Measurements from ENCODE around the gene IGLL5.

The IGLL5 gene

GRCh38 chr22:22917377-22917776 is 29.8 kb downstream of the IGLL5 start:
- no peak overlapping the region for H3K4me2 ChIP-seq (ENCODE audit: low read length)
- no peak overlapping the region for H3K18ac ChIP-seq (ENCODE audit: low read length)
- H3K9me3 ChIP-seq (ENCODE audit: insufficient read depth, low read depth, low read length): peaks cover 25% of the 10 kb centered on the region
- no peaks in the 10 kb centered on the region for H3K36me3 ChIP-seq (ENCODE audit: control insufficient read depth in 1 of 2, insufficient read depth in 2 of 2, low read length in 2 of 2)
- no peak overlapping the region for H4K8ac ChIP-seq (ENCODE audit: low read depth, low read length)
- H3K14ac ChIP-seq (ENCODE audit: low read length): no peak overlapping the region
- no peak overlapping the region for H4K91ac ChIP-seq (ENCODE audit: low read depth, low read length)
- no peak overlapping the region for H2BK120ac ChIP-seq (ENCODE audit: insufficient read depth, low read length, poor library complexity)
- no peak overlapping the region for H2BK5ac ChIP-seq (ENCODE audit: low read depth, low read length, poor library complexity)
- H4K12ac ChIP-seq (ENCODE audit: low read depth, low read length): no peak overlapping the region
- H3K4ac ChIP-seq (ENCODE audit: low read depth, low read length): no peak overlapping the region
- no peaks in the 10 kb centered on the region for H3K79me1 ChIP-seq (ENCODE audit: low read length)
- no peak overlapping the region for H2BK12ac ChIP-seq (ENCODE audit: low read length)
- no peak overlapping the region for H3K23ac ChIP-seq (ENCODE audit: low read length)
- no peak overlapping the region for H3K27ac ChIP-seq (ENCODE audit: low read depth, low read length)
- no peak for DNase-seq
- no peak overlapping the region for H3K4me3 ChIP-seq (ENCODE audit: low read depth, low read length)
- H2AK5ac ChIP-seq (ENCODE audit: low read length): no peak overlapping the region
- no peaks in the 10 kb centered on the region for H3K4me1 ChIP-seq (ENCODE audit: control insufficient read depth in 1 of 2, insufficient read depth in 2 of 2, low read length in 2 of 2)
- no peak overlapping the region for H3K9ac ChIP-seq (ENCODE audit: low read length)
- H3K79me2 ChIP-seq (ENCODE audit: control insufficient read depth, insufficient read depth, low read length, poor library complexity): no peaks in the 10 kb centered on the region
- no peak overlapping the region for H2AFZ ChIP-seq (ENCODE audit: insufficient read depth, low read length, poor library complexity)
- no peaks in the 10 kb centered on the region for H3K27me3 ChIP-seq (ENCODE audit: insufficient read depth, low read length)
- no CpG with 5 or more reads among the region's 4 CpGs for WGBS (ENCODE audit: extremely low coverage, insufficient coverage, insufficient read length)

DNA sequence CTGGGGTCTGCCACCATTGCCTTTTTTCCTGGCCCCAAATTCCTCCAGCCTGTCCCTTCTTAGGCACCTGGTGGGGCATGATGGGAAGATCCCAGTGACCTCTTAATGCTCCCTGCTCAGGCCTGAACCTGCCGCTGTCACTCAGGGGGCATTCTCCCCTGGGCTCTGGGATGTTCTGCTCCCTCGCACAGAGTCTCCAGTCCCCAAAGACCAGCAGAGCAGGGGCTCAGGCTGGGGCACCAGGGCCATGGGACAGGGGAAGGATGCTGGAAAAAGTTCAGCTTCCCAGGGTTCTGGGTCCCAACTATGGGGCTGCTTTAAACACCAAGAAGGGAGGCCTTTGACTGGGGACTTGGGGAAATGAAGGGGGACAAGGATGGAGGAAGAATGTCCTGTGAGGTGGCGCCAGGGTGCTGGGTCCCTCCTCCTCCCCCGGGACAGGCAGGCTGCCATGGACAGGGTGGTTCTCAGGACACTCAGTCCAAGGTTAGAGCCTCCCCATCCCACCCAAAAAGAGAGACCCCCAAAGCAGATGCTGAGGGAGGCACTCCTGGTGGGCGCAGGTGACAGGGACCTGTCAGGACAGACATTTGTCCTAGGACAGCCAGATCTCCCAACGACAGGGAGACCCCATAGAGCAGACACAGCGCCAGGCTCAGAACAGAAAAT is 30.8 kb downstream of the IGLL5 start:
- no peak for DNase-seq
- Histone ChIP-seq H3K4me2 (ENCODE audit: low read length) (no peak overlapping the region), H3K27me3 (ENCODE audit: insufficient read depth, low read length) (no peaks in the 10 kb centered on the region)

DNA sequence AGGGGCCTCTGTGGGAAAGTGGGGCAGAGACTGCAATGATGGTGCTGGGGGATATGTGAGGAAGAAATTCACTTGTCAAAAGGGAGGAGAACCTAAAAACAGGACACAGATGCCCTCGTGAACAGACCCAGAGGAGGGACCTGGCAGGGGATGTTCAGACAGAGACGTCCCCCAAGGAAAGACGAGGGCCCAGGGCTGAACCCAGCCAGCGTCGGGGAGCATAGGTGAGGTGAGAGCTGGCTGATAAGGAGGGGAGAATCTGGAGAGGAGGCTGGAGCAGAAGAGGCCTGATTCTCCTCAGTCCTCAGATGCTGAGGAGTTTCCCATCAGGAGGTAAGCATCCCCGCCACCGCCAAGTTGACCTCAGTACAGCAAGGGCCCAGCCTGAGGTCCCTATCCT is 31.4 kb downstream of the IGLL5 start:
- Histone ChIP-seq H2BK120ac (ENCODE audit: insufficient read depth, low read length, poor library complexity) (no peak overlapping the region), H4K91ac (ENCODE audit: low read depth, low read length) (no peak overlapping the region), H3K4ac (ENCODE audit: low read depth, low read length) (no peak overlapping the region), H3K4me2 (ENCODE audit: low read length) (no peak overlapping the region), H2AFZ (ENCODE audit: insufficient read depth, low read length, poor library complexity) (no peak overlapping the region), H2BK12ac (ENCODE audit: low read length) (no peak overlapping the region), H3K18ac (ENCODE audit: low read length) (no peak overlapping the region), H3K4me1 (ENCODE audit: control insufficient read depth in 1 of 2, insufficient read depth in 2 of 2, low read length in 2 of 2) (no peaks in the 10 kb centered on the region), H2AK5ac (ENCODE audit: low read length) (no peak overlapping the region), H3K9me3 (ENCODE audit: insufficient read depth, low read depth, low read length) (peaks cover 20% of the 10 kb centered on the region), H3K79me1 (ENCODE audit: low read length) (no peaks in the 10 kb centered on the region), H3K23ac (ENCODE audit: low read length) (no peak overlapping the region), H3K9ac (ENCODE audit: low read length) (no peak overlapping the region), H4K12ac (ENCODE audit: low read depth, low read length) (no peak overlapping the region), H3K27me3 (ENCODE audit: insufficient read depth, low read length) (no peaks in the 10 kb centered on the region), H2BK5ac (ENCODE audit: low read depth, low read length, poor library complexity) (no peak overlapping the region), H3K79me2 (ENCODE audit: control insufficient read depth, insufficient read depth, low read length, poor library complexity) (no peaks in the 10 kb centered on the region), H4K8ac (ENCODE audit: low read depth, low read length) (no peak overlapping the region), H3K14ac (ENCODE audit: low read length) (no peak overlapping the region), H3K4me3 (ENCODE audit: low read depth, low read length) (no peak overlapping the region), H3K36me3 (ENCODE audit: control insufficient read depth in 1 of 2, insufficient read depth in 2 of 2, low read length in 2 of 2) (no peaks in the 10 kb centered on the region), H3K27ac (ENCODE audit: low read depth, low read length) (no peak overlapping the region)
- WGBS (ENCODE audit: extremely low coverage, insufficient coverage, insufficient read length): no CpG with 5 or more reads among the region's 7 CpGs
- DNase-seq: no peak

More for the DNA sequence above, 30.8 kb downstream of the IGLL5 start:
- Histone ChIP-seq H3K23ac (ENCODE audit: low read length) (no peak overlapping the region), H2BK120ac (ENCODE audit: insufficient read depth, low read length, poor library complexity) (no peak overlapping the region), H4K91ac (ENCODE audit: low read depth, low read length) (no peak overlapping the region), H4K8ac (ENCODE audit: low read depth, low read length) (no peak overlapping the region), H3K79me1 (ENCODE audit: low read length) (no peaks in the 10 kb centered on the region), H3K4ac (ENCODE audit: low read depth, low read length) (no peak overlapping the region), H4K12ac (ENCODE audit: low read depth, low read length) (no peak overlapping the region), H2AFZ (ENCODE audit: insufficient read depth, low read length, poor library complexity) (no peak overlapping the region), H2BK12ac (ENCODE audit: low read length) (no peak overlapping the region), H3K4me3 (ENCODE audit: low read depth, low read length) (no peak overlapping the region), H3K79me2 (ENCODE audit: control insufficient read depth, insufficient read depth, low read length, poor library complexity) (no peaks in the 10 kb centered on the region), H2AK5ac (ENCODE audit: low read length) (no peak overlapping the region), H3K14ac (ENCODE audit: low read length) (no peak overlapping the region), H2BK5ac (ENCODE audit: low read depth, low read length, poor library complexity) (no peak overlapping the region), H3K36me3 (ENCODE audit: control insufficient read depth in 1 of 2, insufficient read depth in 2 of 2, low read length in 2 of 2) (no peaks in the 10 kb centered on the region), H3K4me1 (ENCODE audit: control insufficient read depth in 1 of 2, insufficient read depth in 2 of 2, low read length in 2 of 2) (no peaks in the 10 kb centered on the region), H3K18ac (ENCODE audit: low read length) (no peak overlapping the region), H3K27ac (ENCODE audit: low read depth, low read length) (no peak overlapping the region), H3K9me3 (ENCODE audit: insufficient read depth, low read depth, low read length) (peaks cover 23% of the 10 kb centered on the region), H3K9ac (ENCODE audit: low read length) (no peak overlapping the region)
- WGBS (ENCODE audit: extremely low coverage, insufficient coverage, insufficient read length): no CpG with 5 or more reads among the region's 7 CpGs

DNA sequence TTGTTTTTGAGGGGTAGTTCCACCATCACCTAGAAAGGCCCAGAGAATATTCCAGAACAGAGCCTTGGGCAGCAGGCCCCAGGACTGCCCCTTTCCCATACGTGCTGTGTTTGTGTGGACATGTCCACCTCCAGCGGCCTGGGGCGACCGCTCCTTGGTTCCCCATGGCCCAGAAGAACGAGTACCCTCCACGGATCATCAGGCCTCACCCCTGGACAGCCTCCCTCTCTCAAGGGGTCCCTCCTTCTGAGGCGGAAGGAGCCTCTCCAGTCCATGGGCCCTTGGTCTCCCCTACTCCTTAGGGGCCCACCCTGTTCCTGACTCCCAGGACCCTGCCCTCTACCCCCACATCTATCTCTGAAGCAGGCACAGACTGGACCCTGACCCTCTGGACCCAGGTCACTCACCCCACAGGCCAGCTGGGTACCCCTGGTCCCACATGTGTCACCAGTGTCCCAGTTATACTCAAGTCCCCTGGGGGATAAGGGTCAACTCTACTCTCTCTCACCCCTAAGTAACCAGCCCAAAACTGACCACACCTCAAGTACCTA is 32.6 kb downstream of the IGLL5 start:
- Histone ChIP-seq H4K12ac (ENCODE audit: low read depth, low read length) (no peak overlapping the region), H4K8ac (ENCODE audit: low read depth, low read length) (no peak overlapping the region), H3K4me2 (ENCODE audit: low read length) (no peak overlapping the region), H3K4me3 (ENCODE audit: low read depth, low read length) (no peak overlapping the region), H3K9me3 (ENCODE audit: insufficient read depth, low read depth, low read length) (peaks cover 20% of the 10 kb centered on the region), H4K91ac (ENCODE audit: low read depth, low read length) (no peak overlapping the region), H2BK120ac (ENCODE audit: insufficient read depth, low read length, poor library complexity) (no peak overlapping the region), H2BK5ac (ENCODE audit: low read depth, low read length, poor library complexity) (no peak overlapping the region), H3K36me3 (ENCODE audit: control insufficient read depth in 1 of 2, insufficient read depth in 2 of 2, low read length in 2 of 2) (no peaks in the 10 kb centered on the region), H2BK12ac (ENCODE audit: low read length) (no peak overlapping the region), H3K4me1 (ENCODE audit: control insufficient read depth in 1 of 2, insufficient read depth in 2 of 2, low read length in 2 of 2) (no peaks in the 10 kb centered on the region), H3K9ac (ENCODE audit: low read length) (no peak overlapping the region), H3K14ac (ENCODE audit: low read length) (no peak overlapping the region), H3K4ac (ENCODE audit: low read depth, low read length) (no peak overlapping the region), H3K79me2 (ENCODE audit: control insufficient read depth, insufficient read depth, low read length, poor library complexity) (no peaks in the 10 kb centered on the region), H2AK5ac (ENCODE audit: low read length) (no peak overlapping the region), H3K18ac (ENCODE audit: low read length) (no peak overlapping the region), H3K27me3 (ENCODE audit: insufficient read depth, low read length) (no peaks in the 10 kb centered on the region), H2AFZ (ENCODE audit: insufficient read depth, low read length, poor library complexity) (no peak overlapping the region), H3K79me1 (ENCODE audit: low read length) (no peaks in the 10 kb centered on the region), H3K27ac (ENCODE audit: low read depth, low read length) (no peak overlapping the region), H3K23ac (ENCODE audit: low read length) (no peak overlapping the region)
- DNase-seq: no peak
- no CpG with 5 or more reads among the region's 7 CpGs for WGBS (ENCODE audit: extremely low coverage, insufficient coverage, insufficient read length)

Measured in trophoblast cell (in vitro differentiated cells and primary cell).